ENCODE measurements around the gene SMAD7. TPM values are rescaled to one million over a fixed set of nuclear protein-coding genes. Genes with fewer than 3 reads are reported as not detected.

Gene SMAD7
- total and polyA plus RNA-seq, 7 donors = 13.2 to 29.1 (median 19.0) TPM

GRCh38 chr18:48929941-48930713, 20.6 kb downstream of the SMAD7 start:
- 13 to 55% methylated on average over 20 of the region's 20 CpGs for WGBS, 2 donors
- peak overlapping the region in 3 of 4 donors; percentile 18 to 22 (median 19) for H3K4me3 ChIP-seq
- intact Hi-C loops (cut with DNase I) = loop anchor here (2.0 kb wide), 1 partner anchor 15 kb away; no protein-coding TSS in a partner anchor
- no peaks in the 10 kb centered on the region for H3K36me3 ChIP-seq
- H3K27ac ChIP-seq = peak overlapping the region; percentile 87 to 96 (median 90)
- H3K9me3 ChIP-seq = no peaks in the 10 kb centered on the region
- peaks cover 0 to 98% (median 97%) of the 10 kb centered on the region in 4 donors for H3K4me1 ChIP-seq
- TF ChIP-seq POLR2A (IDR thresholded peaks at IDR 0.05) (peak in 1 of 2 donors; percentile 22), EP300 (IDR thresholded peaks at IDR 0.05) (no peak), CTCF (IDR thresholded peaks at IDR 0.05) (no peak), POLR2AphosphoS5 (IDR thresholded peaks at IDR 0.05) (peak in 2 of 4 donors; percentile 0 to 25)
- no peaks in the 10 kb centered on the region for H3K27me3 ChIP-seq
- peak; percentile 84 for DNase-seq

- Histone ChIP-seq H3K27me3 (no peaks in the 10 kb centered on the region), H3K4me1 (peaks cover 0 to 98% (median 97%) of the 10 kb centered on the region in 4 donors), H3K4me3 (no peak overlapping the region), H3K36me3 (no peaks in the 10 kb centered on the region), H3K27ac (peak overlapping the region; percentile 87 to 96 (median 90)), H3K9me3 (no peaks in the 10 kb centered on the region)
- WGBS, 2 donors = 3 to 37% methylated on average over 2 of the region's 2 CpGs
- intact Hi-C loops (cut with DNase I) = no loop called here
- TF ChIP-seq CTCF (IDR thresholded peaks at IDR 0.05) = no peak
- no peak for DNase-seq
Measured at GRCh38 chr18:48929212-48929612, 21.6 kb downstream of the SMAD7 start.

- Histone ChIP-seq H3K36me3 (no peaks in the 10 kb centered on the region), H3K27ac (peak overlapping the region; percentile 87 to 96 (median 90)), H3K4me1 (peaks cover 0 to 98% (median 97%) of the 10 kb centered on the region in 4 donors), H3K4me3 (peak overlapping the region in 1 of 4 donors; percentile 3), H3K27me3 (no peaks in the 10 kb centered on the region), H3K9me3 (no peaks in the 10 kb centered on the region)
- intact Hi-C loops (cut with DNase I) = no loop called here
- TF ChIP-seq CTCF (IDR thresholded peaks at IDR 0.05) = no peak
- TF ChIP-seq POLR2AphosphoS5 (IDR thresholded peaks at IDR 0.05) = peak in 1 of 4 donors; percentile 28
- no peak for TF ChIP-seq POLR2A (IDR thresholded peaks at IDR 0.05)
- TF ChIP-seq EP300 (IDR thresholded peaks at IDR 0.05) = no peak
- WGBS, 2 donors = 2 to 5% methylated on average over 9 of the region's 9 CpGs
- no peak for DNase-seq
Measured at GRCh38 chr18:48928787-48929186, 22.0 kb downstream of the SMAD7 start.

DNA sequence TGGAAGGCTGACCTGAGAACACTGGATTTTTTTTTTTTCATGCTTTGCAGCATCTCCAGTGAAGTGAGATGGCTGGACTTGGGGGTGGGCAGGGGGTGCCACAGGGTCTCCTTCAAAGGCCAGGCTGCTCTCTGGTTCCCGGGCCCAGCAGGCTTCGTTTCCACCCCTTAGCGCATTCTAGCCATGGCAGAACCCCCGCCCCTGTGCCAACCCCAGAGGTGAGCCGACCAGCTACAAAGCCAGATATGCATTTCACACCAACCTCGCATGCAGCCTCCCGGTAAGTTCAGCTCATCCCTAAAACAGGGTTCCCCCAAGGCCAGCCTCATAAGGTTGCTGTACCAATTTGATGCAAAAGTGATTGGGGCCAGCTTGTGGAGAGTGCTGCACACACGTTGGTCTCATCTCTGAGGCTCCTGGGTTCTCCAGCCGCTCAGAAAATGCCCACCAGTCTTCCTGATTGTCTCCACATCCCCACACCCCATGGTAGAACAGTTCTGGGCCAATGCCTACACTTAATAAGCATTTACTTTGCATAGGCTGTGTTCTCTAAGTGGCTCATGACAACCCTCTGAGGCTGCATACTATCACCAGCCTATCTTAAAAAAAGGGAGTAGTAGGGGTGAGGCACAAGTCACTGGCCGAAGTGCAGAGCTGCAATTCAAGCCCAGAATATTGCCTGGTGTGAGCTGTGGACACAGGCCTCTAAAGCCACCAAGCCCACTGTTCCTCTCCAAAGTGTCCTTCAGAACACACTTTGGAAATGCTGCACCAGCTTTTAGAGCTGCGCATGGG, 23.3 kb downstream of the SMAD7 start:
- H3K4me3 ChIP-seq = no peak overlapping the region
- WGBS, 2 donors = 58 to 76% methylated on average over 11 of the region's 11 CpGs
- DNase-seq = no peak
- H3K36me3 ChIP-seq = no peaks in the 10 kb centered on the region
- no peaks in the 10 kb centered on the region for H3K9me3 ChIP-seq
- intact Hi-C loops (cut with DNase I) = no loop called here
- TF ChIP-seq POLR2A (IDR thresholded peaks at IDR 0.05) (no peak), EP300 (IDR thresholded peaks at IDR 0.05) (no peak), POLR2AphosphoS5 (IDR thresholded peaks at IDR 0.05) (no peak), CTCF (IDR thresholded peaks at IDR 0.05) (no peak)
- H3K27me3 ChIP-seq = no peaks in the 10 kb centered on the region
- peaks cover 0 to 98% (median 97%) of the 10 kb centered on the region in 4 donors for H3K4me1 ChIP-seq
- H3K27ac ChIP-seq = peak overlapping the region; percentile 87 to 96 (median 90)
